Measurements from ENCODE around the gene NT5DC3.

- TF ChIP-seq ARNTL (CRISPR knock-in tag; IDR thresholded peaks at IDR 0.05; ENCODE audit: borderline replicate concordance, low read depth) (no peak), PATZ1 (CRISPR knock-in tag; IDR thresholded peaks at IDR 0.05; ENCODE audit: borderline replicate concordance) (no peak), ZFP30 (CRISPR knock-in tag; IDR thresholded peaks at IDR 0.05) (no peak), RARB (CRISPR knock-in tag; IDR thresholded peaks at IDR 0.05) (no peak)
Observed at GRCh38 chr12:103886195-103886797, 45.3 kb upstream of the NT5DC3 start.

Measured in SK-N-SH treated with all-trans-retinoic acid at 6 μM for 48 hours (cell line).